Measurements from ENCODE around the gene NKD1. TPM values are rescaled to one million over a fixed set of nuclear protein-coding genes. Genes with fewer than 3 reads are reported as not detected.

NKD1 gene
- polyA plus RNA-seq, 4 donors, result 10.4 to 14.6 (median 13.2) TPM

DNA sequence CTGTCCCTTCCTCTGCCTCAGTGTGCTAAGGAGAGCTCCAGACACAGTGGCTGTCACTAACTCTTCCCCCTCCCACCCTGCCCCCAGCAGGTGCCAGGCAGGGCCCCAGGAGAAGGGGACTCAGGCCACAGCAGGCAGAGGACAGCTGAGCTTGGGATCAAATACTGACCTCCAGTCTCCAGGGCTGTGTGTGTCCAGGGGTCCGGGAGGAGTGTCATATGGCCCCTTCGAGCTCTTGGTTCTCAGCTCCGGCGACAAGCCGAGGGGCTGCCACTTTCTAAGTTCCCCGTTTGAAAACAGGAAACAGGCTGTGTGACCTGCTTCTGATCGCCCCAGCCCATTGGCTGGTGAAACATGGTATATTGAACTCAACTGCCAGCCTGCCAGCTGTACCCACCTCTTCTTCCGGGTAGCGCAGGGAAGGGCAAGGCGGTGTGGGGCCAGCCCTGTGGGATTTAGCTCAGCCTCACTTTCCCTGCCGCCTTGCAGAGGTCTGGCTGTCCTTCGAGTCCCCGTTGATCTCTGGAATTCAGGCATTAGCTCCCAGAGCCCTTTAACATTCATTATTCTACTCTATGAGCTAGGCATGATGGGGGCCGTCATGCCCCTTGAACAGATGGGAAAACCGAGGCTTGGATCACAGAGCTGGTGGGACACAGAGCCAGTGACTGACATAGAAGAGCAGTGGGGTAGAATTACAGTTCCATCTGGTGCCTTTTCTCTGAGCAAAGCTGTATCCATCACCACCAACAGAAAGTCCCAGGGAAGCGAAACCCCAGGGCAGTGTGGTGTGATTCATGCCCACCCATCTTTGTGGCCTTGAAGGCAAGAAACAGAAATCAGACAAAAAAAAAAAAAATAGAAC lies 133.1 kb downstream of the NKD1 start, which contains the start of gene SNX20:
Gene SNX20 (minus strand): TSS at position 292 of the 865 bp plus-strand sequence. CDS start 3,786 bp downstream, outside the sequence.
- no peak for DNase-seq (ENCODE audit: low read depth in 4 of 4, low spot score in 2 of 4)

DNA sequence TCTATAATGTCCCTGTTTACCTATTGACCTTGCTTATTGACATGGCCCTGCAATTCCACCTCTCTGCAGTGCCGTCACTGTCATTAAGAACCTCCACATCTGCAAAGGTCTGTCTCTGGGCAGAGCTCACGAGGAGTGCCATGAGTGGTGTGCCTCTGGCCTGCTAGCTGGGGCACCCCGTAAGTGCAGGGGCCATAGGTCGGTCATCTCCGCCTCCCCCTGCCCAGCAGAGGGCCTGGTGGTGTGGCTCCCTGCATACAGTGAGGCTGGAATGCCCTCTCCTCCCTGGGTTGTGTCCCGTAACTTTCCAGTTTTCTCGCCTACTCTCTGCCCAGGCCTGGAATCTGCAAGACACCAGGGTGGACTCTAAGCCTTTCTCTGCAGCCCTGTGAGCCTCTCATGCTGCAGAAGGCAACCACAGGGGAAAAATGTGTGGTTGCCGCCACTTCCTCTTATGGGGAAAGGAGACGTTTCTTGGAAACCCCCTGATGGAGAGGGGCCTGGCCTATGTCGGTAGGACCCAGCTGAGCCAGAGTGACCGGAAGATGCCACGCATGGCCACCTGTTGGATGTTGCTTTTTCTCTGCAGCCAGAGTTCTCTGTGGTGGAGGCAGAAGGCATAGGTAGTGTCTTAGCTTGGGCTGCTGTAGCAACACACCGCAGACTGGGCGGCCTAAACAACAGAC lies 135.6 kb downstream of the NKD1 start:
- no peak for DNase-seq (ENCODE audit: low read depth in 4 of 4, low spot score in 2 of 4)

DNA sequence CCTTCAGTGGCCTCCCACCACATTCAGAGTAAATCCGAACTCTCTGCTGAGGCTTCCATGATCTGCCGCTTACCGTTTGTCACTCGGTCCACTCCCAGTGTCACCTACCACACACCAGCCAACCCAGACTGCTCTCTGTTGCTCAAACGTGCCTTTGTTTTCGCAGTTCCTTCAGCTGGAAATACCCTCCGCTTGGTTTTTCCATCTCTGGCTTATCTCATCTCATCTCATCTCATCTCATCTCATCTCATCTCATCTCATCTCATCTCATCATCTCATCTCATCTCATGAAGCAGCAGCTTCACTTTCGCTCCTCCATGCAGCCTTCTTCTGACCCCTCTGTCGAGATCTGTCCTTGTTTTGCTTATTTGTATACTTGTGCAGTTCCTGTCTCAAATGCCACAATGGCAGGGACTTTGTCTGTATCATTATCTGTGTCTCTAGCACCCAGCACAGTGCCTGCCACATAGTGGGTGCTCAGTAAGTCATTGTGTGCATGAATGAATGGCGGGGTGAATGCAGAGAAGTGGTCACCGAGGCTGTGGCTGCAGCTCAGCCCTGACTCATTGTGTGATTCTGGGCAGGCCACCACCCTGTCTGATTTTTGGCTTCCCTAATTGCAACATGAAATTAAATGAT lies 136.7 kb downstream of the NKD1 start:
- DNase-seq (ENCODE audit: low read depth in 4 of 4, low spot score in 2 of 4), result no peak

DNA sequence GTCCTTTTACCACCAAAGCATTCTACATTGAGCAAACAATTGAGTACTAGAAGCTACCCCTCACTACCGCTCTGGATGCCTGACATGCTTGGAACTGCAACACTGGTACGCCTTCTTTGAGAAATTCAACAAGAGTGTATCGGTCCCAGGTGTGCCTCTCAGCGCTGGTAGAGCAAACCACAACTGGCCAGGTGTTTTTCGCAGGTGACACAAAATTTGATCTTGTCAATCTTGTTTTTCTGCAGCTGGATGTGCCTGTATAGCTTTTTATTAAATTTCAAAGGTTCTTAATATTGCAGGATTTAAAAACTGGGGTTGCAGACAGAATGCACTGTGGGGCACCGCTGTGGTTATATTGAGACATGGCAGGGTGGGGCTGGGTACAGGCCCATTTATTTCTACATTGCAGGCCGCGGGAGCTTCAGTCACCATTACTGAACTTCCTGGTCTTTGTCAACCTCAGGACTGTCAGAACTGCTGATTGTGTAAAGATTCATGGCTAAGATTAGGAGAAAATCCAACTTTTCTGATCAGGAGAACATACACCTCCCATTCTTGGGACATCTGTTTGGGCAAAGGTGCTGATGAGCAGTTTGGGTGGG lies 137.4 kb downstream of the NKD1 start:
- no peak for DNase-seq (ENCODE audit: low read depth in 4 of 4, low spot score in 2 of 4)

DNA sequence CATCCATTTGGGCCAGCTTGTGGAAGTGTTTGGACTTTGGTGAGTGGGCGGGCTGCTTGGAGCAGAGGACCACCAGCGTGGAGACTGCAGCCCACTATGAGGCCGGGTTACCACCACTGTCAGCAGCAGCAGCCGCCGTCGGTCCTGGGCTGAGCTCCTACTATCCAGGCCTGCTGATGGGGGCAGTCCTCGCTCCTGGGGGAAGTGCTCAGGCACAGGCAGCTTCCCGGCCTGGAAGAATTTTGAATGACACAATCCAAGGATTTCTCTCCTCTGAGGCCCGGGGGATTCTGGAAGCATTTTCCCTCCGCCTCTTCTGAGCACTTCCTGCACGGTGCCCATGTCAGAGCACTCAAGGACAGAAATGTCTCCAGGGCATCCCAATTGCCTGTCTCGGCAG lies 139.9 kb downstream of the NKD1 start:
- no peak for DNase-seq (ENCODE audit: low read depth in 4 of 4, low spot score in 2 of 4)

DNA sequence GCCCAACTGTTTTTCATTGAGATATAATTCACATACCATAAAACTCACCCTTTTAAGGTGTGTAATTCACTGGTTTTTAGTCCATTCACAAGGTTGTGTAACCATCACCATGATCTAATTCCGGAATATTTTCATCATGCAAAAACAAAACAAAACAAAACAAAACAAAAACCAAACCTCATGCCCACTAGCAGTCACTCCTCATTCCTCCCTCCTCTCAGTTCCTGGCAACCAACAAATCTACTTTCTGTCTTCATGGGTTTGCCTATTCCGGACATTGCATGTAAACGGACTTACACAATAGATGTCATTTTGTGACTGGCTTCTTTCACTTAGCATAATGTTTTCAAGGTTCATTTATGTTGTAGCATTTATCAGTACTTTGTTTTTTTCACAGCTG lies 140.7 kb downstream of the NKD1 start:
- DNase-seq (ENCODE audit: low read depth in 4 of 4, low spot score in 2 of 4), result no peak

DNA sequence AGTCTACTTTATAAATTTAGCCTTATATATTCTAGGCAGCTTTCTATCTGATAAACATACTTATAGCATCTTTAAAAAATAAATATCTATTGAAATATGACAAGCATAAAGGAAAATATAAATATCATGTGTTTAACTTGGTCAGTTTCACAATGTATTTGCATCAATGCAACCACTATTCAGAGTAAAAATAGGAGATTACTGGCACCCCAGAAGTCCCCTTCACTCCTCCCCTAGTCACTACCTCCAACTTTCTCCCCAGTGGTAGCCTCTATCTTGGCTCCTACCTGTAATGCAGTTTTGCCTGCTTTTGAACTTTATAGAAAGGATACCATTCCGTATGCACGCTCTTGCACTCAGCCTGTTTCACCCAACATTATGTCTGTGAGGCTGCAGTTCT lies 142.0 kb downstream of the NKD1 start:
- no peak for DNase-seq (ENCODE audit: low read depth in 4 of 4, low spot score in 2 of 4)

DNA sequence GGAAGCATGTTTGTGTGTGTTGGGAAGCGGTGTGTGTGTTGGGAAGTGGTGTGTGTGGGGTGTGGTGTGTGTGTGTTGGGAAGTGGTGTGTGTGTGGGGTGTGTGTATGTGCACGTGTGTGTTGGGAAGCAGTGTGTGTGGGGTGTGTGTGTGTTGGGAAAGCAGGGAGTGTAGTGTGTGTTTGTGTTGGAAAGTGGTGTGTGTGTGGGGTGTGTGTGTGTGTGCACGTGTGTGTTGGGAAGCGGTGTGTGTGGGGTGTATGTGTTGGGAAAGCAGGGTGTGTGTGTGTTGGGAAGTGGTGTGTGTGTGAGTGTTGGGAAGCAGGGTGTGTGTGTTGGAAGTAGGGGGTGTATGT lies 144.4 kb downstream of the NKD1 start:
- DNase-seq (ENCODE audit: low read depth in 4 of 4, low spot score in 2 of 4), result no peak

DNA sequence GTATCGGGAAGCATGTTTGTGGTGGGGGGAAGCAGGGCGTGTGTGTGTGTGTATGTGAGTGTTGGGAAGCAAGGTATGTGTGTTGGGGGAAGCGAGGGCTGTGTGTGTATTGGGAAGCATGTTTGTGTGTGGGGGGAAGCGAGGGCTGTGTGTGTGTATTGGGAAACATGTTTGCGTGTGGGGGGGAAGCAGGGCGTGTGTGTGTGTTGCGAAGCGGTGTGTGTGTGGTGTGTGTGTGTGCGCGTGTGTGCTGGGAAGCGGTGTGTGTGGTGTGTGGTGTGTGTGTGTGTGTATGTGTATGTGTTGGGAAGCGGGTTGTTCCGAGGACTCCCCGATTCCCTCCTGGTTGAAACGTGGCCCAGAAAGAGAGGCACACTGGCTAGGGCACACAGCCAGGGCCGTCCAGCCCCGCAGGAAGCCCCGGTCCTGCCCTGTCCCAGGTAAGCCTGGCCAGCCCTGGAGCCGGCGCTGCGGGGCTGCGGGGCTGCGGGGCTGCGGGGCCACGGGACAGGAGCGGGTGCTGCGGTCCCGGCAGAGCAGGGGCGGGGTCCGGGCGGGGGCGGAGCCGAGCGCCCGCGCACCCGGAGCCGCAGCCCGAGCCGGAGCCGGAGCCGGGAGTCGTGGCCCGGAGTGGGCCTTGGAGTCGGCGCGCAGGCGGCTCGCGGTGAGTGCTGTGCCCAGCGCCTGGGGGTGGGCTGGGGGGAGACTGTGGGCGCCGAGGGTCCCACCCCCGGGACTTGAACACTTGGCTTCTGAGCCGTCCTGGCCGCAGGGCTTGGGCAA lies 145.0 kb downstream of the NKD1 start, which contains the start of gene NOD2:
Gene NOD2 (plus strand): TSS at position 608 of the 783 bp plus-strand sequence. CDS start 5,890 bp downstream, outside the sequence.
- no peak for DNase-seq (ENCODE audit: low read depth in 4 of 4, low spot score in 2 of 4)

DNA sequence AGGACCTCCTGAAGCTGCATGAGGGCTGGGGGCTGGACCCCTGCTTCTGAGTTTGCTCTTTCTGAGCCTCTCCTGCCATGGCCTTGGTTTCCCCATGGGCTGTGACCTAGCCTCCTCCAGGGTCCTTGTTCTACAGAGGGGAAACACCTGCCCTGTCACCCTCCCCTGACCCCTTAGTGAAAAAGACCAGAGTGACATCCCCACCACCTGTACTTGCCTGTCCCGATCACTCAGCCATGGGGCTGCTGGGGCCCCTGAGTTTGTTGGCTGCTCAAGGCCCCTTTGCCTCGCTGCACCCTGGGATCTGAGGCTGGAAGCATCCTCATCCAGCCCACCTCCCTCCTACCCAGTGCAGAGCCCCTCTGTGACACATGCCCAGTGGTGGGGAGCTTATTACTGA lies 146.0 kb downstream of the NKD1 start:
- no peak for DNase-seq (ENCODE audit: low read depth in 4 of 4, low spot score in 2 of 4)

DNA sequence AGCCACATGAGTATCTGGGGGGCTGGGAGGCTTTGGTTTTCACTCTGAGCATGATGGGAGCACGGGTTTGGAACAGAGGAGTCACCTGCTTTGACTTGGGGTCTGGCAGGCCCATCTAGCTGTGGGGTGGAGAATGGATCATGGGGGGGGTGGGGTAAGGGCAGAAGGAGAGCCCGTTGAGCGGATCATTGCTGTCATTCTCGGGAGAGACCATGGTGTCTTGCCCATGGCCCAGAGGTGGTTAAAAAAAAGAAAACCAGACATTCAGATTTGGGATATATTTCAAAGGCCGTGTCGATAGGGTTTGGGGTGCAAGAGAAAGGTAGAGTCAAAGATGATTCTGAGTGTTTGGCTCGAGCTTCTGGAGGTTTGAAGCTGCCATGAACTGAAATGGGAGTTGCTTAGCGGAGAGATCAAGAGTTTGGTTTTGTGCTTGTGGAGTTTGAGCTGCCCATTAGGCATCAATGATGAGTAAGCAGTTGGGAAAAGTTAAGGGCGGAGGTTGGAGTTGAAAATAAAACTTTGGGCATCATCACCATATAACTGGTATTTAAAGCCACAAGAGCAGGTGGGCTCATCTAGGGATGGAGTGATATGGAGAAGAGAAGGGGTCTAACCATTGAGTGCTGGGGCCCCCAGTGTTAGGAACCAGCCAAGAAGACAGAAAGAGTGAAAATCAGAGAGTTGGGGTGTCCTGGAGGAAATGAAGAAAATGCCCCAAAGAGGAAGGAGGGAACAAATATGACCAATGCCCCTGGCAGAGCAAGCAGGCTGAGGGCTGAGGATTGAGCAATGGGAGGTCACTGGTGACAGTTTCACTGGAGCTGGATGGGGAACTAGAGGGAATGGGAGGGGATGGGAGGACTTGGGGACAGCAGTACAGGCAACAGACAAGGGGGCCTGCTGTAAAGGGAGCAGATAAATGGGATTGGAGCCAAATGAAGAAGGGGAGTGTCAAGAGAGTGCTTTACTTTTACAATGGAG lies 147.1 kb downstream of the NKD1 start:
- DNase-seq (ENCODE audit: low read depth in 4 of 4, low spot score in 2 of 4), result no peak

DNA sequence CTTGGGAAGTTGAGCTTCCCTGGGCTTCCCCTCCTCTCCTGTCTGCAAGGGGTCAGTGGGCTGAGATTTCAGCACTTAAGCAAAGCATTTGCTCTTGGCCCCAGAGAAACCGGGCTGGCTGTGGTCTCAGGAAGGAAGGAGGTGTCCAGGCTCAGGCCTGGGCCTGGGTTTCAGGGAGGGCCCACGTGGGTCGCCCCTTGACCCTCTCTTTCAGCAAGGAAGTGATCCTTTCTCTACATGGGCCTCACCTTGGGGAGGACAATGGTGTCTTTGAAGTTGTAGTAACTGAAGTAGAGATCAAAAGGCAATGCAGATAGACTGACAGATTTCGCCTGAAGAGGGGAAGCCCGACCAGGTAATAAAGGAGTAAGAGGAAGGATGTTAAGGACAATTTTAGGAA lies 147.9 kb downstream of the NKD1 start:
- no peak for DNase-seq (ENCODE audit: low read depth in 4 of 4, low spot score in 2 of 4)

DNA sequence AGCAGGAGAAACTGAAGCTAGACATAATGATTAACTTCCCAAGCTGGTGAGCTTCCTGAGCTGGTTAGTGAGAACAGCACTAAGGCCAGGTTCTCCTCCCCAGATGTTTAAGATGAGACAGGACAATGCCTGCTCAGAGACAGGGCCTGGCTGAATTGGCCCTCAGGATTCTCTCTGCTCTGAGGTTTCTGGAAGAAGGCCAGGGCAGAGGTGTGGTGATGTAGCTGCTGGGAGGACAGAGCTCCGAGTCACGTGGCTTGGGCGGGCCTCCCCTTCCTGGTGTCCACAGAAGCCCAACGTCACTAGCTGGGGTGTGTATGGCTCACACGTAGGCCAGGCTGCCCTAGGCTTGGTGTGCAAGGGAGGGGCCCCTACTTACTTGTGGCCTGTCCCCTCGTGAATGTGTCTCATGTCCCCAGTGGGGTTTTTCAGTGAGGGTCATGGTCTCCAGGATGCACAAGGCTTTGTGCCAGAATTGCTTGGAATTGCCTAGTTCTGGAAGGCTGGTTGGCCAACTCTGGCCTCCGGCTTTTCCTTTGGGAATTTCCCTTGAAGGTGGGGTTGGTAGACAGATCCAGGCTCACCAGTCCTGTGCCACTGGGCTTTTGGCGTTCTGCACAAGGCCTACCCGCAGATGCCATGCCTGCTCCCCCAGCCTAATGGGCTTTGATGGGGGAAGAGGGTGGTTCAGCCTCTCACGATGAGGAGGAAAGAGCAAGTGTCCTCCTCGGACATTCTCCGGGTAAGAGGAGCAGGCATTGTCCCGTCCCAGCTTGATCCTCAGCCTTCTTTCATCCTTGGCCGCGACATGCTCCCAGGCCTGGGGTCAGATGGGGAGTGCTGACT lies 148.6 kb downstream of the NKD1 start:
- no peak for DNase-seq (ENCODE audit: low read depth in 4 of 4, low spot score in 2 of 4)

DNA sequence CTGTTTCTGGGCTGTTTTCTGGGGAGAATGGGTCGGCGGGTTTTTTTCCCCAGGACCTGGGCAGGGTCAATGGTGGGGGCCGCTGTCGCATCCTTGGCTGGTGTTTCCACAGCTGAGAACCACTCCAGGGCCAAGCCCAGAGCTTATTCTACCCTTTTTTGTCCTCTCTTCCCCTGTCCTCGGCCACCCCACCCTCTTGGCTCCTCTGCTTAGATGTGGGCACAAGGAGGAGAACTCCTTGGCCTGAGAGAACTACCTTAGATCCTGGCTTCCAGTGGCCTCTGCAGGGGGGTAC lies 149.2 kb downstream of the NKD1 start:
- DNase-seq (ENCODE audit: low read depth in 4 of 4, low spot score in 2 of 4), result no peak

DNA sequence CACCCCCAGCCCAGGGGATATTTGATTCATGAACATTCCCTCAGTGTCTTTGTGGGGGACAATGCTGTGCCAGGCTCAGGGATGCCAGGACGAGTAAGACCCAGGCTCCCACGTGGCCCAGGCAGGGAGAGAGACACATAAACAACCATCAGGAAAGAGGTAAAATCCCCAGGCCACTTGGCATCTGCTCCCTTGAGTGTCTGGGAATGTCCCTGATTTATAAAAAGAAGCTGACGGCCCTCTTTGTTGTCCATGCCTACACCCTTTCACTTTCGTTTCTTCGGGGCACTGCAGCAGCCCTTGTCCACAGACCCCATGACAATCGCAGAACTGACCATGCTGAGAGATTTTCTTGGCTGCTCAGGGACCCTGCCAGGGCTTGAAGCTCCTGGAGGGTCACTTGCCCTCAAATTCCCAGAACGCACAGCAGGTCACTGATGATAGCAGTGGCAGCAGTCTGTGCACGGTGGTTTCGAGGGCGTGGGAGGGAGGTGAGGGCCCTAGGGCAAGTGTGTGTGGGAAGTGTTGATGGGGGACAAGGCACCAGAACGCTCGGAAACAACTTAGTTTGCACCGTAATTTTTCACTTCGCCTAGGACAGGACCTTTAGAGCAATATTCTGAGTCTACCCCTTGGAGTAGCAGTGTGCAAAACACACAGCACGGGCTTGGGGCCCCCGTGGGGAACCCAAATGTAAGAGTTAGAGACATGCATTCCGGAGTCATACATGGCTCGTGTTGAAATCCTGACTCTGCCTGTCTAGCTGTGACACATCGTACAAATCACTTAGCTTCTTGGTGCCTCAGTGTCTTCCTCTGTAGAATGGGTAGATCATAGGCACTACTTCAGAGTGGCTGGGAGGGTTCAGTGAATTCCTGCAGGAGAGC lies 149.9 kb downstream of the NKD1 start:
- no peak for DNase-seq (ENCODE audit: low read depth in 4 of 4, low spot score in 2 of 4)

Data from left renal cortex interstitium (tissue), 4 donors.